DND-41 (cell line): ENCODE data around the gene ABLIM2.

Source experiments
- CTCF ChIP-seq: IDR thresholded peaks from 2 replicates; pipeline ENCODE4 v1.5.1; 2012; ENCODE audit warnings: borderline replicate concordance, low read length, moderate library complexity, mild to moderate bottlenecking; ENCODE audit not compliant: poor library complexity, severe bottlenecking; ENCODE audit errors: extremely low read depth
- EZH2 ChIP-seq: IDR thresholded peaks from 3 replicates; pipeline ENCODE4 v1.6.1; 2012; ENCODE audit warnings: borderline replicate concordance, low read depth, mild to moderate bottlenecking, moderate library complexity, low read length, inconsistent platforms; ENCODE audit not compliant: severe bottlenecking

DNA sequence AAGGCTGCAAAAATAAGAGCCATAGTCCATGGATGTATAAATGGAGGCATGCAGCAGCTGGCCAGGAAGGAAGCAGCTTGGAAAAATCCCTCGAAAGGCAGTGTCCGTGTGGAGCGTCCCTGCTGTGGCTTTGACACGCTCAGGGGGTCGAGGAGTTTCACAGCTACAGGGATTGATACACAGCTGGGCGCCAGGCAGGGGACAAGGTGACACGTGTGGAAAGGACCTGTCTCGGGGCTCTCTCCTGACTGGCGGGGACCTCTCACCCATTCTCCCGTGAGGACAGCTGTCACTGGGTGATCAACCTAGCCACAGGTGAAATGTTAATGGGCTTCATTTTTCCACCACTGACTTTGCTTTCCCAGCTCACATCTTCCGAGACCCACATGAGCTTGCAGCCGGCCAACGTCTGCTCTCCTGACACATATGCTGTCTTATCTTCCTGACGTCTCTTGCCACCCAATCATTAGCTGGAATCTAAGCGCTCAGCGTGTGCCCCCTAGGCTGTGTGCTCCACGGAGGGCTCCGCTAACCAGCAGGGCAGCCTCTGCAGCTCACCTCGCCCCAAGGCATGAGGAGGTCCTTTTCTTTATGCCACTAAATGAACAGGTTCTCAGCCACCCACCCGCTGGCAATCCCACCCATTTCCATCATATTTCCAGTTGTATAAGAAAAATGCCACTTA is 129.6 kb downstream of the ABLIM2 start:
- no peak for TF ChIP-seq CTCF
- TF ChIP-seq EZH2 = no peak
